RPMI7951 (cell line): ENCODE measurements around the gene AKAP13. TPM values are rescaled to one million over a fixed set of nuclear protein-coding genes. Genes with fewer than 3 reads are reported as not detected.
A peak's percentile ranks its signal among the peaks of the same experiment; 100 is the strongest.

ENCODE experiments used
- DNase-seq: peaks from one replicate; pipeline ENCODE4 v3.0.0-alpha.2; 2012; ENCODE audit warnings: low read depth
- total RNA-seq: library from RNA; depleted of rRNA; stranded (reverse); fragments of >200 nt; shearing (Covaris generic); gene quantifications from 2 replicates; pipeline ENCODE4 v1.2.3, GENCODE V29; 2014

The AKAP13 gene
- total RNA-seq, 1 experiment from 2014 or later = 28.5 TPM

GRCh38 chr15:85496551-85497171, 116.3 kb downstream of the AKAP13 start:
- DNase-seq = no peak

DNA sequence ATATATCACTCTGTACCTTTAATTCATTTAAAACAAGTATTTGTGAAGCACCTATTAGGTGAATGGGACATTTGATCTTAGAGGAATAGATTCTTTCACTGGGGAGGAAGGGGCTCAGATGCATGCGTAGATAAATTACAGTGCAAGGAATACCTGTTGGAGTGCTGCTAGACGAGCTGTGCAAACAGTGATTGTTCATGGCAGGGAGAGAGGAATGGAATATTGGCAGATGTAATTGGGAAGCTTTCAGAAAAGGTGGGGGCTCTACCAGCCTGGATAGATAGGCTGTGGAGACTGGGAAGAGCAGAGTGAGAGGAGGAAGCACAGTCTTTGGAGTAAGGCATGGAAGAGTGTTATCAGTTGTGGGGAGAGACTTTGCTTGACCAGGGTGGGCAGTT, 116.8 kb downstream of the AKAP13 start:
- no peak for DNase-seq

DNA sequence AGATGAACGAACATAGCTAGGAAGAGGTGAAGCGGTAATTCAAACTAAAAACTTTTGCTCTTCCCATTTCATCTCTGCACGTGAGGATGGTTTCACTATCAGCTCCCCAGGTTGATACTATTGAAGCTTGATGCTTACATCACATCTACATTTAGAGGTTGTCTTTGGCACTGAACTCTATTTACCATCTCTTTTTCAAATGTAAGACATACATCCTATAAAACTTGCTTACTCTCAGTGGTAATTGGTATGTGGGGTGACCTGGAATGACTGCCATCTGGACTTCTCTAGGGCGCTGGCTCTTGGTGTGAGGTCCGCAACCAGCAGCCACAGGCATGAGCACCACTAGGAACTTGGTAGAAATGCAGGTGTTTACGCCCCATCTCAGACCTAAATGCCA, 118.1 kb downstream of the AKAP13 start:
- DNase-seq = no peak

DNA sequence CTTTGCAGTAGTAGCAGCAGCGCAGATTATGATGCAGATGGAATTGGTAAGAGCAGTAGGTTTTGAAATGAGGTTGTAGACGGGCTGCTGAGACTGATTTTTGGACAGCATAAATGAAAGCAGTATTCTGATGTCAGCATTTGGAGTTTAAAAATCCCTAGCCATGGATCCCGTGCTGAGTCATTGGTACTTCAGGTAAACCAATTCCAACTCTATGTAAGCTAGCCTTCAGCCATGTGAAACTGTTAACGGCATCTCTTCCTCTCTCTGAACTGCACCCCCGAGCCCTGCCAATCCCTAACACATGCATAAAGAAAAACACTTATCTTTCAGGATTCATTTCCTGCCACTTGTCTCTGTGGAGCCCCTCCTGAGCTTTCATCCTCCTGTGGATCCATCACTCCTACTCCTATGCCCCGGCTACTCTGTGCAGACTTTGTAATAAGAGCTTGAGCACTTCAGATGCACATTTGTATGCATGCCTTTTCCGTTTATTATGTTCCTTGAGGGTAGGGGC, 119.0 kb downstream of the AKAP13 start:
- DNase-seq = no peak

GRCh38 chr15:85500060-85500708, 119.8 kb downstream of the AKAP13 start:
- DNase-seq = no peak

DNA sequence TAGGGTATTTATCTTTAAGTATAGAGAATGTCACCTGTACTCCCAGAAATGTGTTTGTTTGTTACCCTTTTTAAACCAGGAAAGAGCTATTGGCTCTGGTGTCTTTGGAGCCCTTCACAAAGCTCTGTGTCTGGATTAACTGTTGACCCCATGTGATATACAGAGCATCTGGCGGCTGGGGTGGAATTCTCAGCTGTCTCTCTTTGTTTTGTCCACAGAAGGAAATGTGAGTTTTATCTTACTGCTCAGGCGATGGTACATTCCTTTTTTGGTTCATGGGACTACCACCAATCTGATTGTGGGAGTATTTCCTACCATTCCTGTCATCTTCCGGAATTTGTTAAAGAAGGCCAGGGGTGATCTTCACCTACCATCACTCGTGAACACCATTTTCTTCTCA, 120.3 kb downstream of the AKAP13 start:
- DNase-seq = no peak

GRCh38 chr15:85501574-85501973, 121.2 kb downstream of the AKAP13 start:
- no peak for DNase-seq

GRCh38 chr15:85503151-85503799, 122.9 kb downstream of the AKAP13 start:
- DNase-seq = no peak

DNA sequence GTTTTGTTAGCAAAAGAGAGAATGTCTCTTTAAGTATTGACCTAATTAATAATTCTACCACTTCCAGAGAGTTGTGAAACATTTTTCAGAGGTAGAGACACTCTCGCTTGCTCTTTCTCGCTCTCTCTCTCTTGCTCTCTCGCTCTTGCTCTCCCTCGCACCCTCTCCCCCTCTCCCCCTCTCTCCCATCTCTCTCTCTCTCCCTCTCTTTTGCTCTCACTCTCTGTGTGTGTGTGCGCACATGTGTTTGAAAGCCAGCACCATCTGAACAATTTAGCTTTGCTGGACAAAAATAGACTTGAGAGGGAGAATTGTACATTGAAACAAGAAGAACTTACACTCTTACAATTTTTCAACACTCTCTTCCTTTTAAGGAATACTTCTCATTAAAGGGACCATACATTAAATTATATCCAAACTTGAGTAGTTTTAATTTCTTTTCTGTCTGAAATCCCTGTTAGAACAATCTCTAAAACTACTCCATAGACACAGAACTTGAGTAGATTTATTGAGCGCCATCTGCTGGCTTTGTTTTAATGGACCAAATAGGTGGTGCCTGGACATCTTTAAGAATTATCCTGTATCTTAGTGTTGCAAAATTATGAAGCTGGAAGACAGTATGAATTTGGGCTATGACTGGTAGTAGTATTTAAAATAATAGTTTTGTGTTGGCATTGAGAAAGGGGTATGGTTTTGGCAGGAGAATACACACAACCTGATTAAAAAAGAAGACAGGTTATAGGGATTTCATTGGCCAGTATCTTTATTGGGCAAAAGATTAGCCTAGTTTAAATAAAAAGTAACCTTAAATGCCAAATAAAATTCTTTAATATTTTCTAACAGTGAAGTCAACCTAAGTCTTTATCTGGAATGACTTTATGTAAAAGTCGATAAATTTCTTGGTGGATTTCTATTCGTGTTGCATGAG, 124.6 kb downstream of the AKAP13 start:
- DNase-seq = peak; percentile 69

GRCh38 chr15:85507114-85507513, 126.7 kb downstream of the AKAP13 start:
- DNase-seq = no peak

- DNase-seq = no peak
Measured at GRCh38 chr15:85509973-85510372, 129.6 kb downstream of the AKAP13 start.

DNA sequence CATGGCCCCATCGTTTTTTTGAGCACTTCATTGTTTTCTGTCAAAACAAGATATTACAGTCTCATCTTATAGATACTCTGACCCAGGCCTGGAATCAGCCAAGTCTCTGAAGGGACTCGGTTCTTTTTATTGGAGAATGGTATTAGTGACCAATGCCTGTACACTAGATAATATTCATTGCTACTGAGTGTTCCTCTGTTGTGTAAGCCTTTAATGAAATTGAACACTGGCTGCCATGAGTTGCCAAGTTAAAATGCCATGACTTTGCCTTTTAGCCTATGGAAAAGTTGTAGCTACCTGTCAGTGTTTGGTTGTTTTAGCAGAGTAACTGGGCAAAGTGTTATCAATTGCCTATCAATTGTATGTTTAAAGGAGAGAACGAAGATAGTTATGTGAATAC, 134.0 kb downstream of the AKAP13 start:
- no peak for DNase-seq

- DNase-seq = peak; percentile 16
Measured at GRCh38 chr15:85515212-85515611, 134.8 kb downstream of the AKAP13 start.

GRCh38 chr15:85517086-85517485, 136.7 kb downstream of the AKAP13 start:
- no peak for DNase-seq

DNA sequence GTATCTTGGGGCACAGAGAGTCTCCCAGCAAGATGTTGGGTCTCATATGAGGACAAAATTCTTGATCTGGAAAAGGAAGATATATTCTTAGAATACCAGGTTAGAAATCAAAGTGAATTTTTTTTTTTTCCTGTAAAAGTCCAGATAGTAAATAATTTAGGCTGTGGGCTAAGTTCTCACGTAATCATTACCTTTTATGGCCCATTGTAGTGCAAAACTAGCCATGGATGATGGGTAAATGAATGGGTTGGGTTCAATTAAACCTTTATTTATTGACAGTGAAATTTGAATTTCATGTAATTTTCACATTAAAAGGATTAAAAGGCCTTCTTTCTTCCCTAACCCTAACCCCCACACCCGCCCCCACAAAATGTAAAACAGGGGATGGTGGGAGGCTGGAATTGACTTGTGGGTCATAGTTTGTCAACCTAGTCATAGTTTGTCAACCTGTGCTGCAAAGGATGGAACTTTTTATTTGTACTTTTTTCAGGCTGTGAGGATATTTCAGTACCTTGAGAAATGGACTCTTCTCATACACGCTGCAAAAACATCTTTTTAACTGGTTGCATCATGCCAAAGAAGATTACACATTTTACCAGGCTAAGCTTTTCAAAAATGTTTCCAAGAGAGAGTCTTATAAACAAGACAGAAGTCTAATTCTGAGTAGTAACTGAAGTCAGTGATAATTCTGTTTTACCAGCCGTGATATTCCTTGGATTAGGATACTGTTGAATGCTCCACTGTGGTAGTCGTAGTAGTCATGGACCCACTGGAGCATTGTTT, 138.8 kb downstream of the AKAP13 start:
- DNase-seq = no peak

- no peak for DNase-seq
Measured at GRCh38 chr15:85520650-85521049, 140.2 kb downstream of the AKAP13 start.

- no peak for DNase-seq
Measured at GRCh38 chr15:85523530-85523929, 143.1 kb downstream of the AKAP13 start.

DNA sequence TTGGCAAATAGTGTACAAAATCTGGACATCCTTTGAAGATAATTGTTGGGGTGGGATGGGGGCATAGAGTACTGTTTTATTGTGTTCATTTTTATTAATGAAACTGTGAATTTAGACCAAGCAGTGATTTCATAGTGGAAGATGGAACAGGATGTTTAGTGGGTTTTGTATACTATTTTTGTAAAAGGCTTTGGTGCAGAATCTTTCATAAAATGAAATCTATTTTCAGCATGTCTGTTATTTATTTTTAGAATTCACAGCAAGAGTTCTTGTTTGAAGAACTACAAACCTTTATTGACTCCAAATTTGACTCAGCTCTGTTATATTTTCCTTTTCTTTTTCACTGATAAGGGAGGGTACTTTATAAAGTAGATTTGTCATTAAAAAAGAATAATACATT, 145.4 kb downstream of the AKAP13 start:
- no peak for DNase-seq

- peak; percentile 54 for DNase-seq
Measured at GRCh38 chr15:85527895-85528294, 147.5 kb downstream of the AKAP13 start.

GRCh38 chr15:85530079-85530478, 149.7 kb downstream of the AKAP13 start:
- no peak for DNase-seq

DNA sequence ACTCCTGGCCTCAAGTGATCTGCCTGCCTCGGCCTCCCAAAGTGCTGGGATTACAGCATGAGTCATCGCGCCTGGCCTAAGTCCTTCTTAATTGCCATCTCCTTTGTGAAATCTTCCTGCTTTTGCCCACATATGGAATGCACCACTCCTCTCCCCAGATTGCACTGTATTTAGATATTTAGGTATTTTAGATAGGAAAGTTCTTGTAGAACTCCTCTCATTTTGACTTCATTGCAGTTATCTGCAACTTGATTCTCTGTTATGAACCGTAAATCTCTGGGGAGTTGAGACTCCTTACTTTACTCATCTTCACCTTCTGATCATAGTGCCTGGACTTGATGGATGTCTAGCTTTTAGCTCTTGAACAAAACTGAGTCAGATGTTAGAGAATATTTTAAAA, 150.7 kb downstream of the AKAP13 start:
- DNase-seq = peak; percentile 16
